Calu3 (cell line): ENCODE data around the gene TDRD3. TPM values are rescaled to one million over a fixed set of nuclear protein-coding genes. Genes with fewer than 3 reads are reported as not detected.

ENCODE experiments used
- BruUV-seq: library from RNA; stranded (reverse); fragments of 400-500 nt; replicated peaks from 2 replicates; lab custom pipeline; 2021; lab: Mats Ljungman, UMichigan
- CTCF ChIA-PET: fragments of 300-600 bp; sonication (Branson Sonifier 250); formaldehyde crosslinking; loops from one replicate; lab custom pipeline; 2022; ENCODE audit warnings: antibody characterized with exemption; lab: Charles Lee
- DNase-seq: peaks from one replicate; pipeline ENCODE4 v3.0.0; 2022
- H3K27ac Mint-ChIP-seq: one replicate; pipeline ENCODE4 v1.8.0; 2022; ENCODE audit warnings: mixed read lengths; ENCODE audit not compliant: unreplicated experiment
- H3K27me3 Mint-ChIP-seq: one replicate; pipeline ENCODE4 v1.8.0; 2022; ENCODE audit warnings: mixed read lengths; ENCODE audit not compliant: unreplicated experiment
- H3K36me3 Mint-ChIP-seq: one replicate; pipeline ENCODE4 v1.8.0; 2022; ENCODE audit warnings: mild to moderate bottlenecking, moderate library complexity, mixed read lengths; ENCODE audit not compliant: insufficient read depth, unreplicated experiment
- H3K4me1 Mint-ChIP-seq: one replicate; pipeline ENCODE4 v1.8.0; 2022; ENCODE audit warnings: mild to moderate bottlenecking, low read depth, mixed read lengths; ENCODE audit not compliant: unreplicated experiment
- H3K4me3 Mint-ChIP-seq: one replicate; pipeline ENCODE4 v1.8.0; 2022; ENCODE audit warnings: mild to moderate bottlenecking, low read depth, moderate library complexity, mixed read lengths; ENCODE audit not compliant: unreplicated experiment
- H3K9me3 Mint-ChIP-seq: one replicate; pipeline ENCODE4 v1.8.0; 2022; ENCODE audit warnings: low read depth, mixed read lengths; ENCODE audit not compliant: unreplicated experiment
- CTCF ChIP-seq: fragments of 200-600 bp; IDR thresholded peaks from one replicate; pipeline ENCODE4 v1.8.0; 2022; ENCODE audit warnings: antibody characterized with exemption; ENCODE audit not compliant: unreplicated experiment
- intact Hi-C: fragments of 100-400 bp; cut with micrococcal nuclease; formaldehyde crosslinking; loops from one replicate; pipeline ENCODE4 v1.10.0; 2022; ENCODE audit not compliant: unreplicated experiment
- total RNA-seq: library from RNA; stranded (reverse); gene quantifications from 2 replicates; pipeline ENCODE4 v1.2.3, GENCODE V29; 2022

Gene TDRD3
- total RNA-seq, 1 experiment from 2014 or later, result 5.6 TPM

GRCh38 chr13:60514891-60515290 is 117.9 kb downstream of the TDRD3 start:
- H3K4me3 Mint-ChIP-seq, result no peak overlapping the region
- intact Hi-C loops, result no loop called here
- no peaks in the 10 kb centered on the region for H3K9me3 Mint-ChIP-seq
- no peak overlapping the region for H3K27ac Mint-ChIP-seq
- H3K27me3 Mint-ChIP-seq, result no peaks in the 10 kb centered on the region
- BruUV-seq, result no TSS peak
- CTCF ChIA-PET, result no interaction called here
- H3K36me3 Mint-ChIP-seq, result no peaks in the 10 kb centered on the region
- no peak for DNase-seq
- no peaks in the 10 kb centered on the region for H3K4me1 Mint-ChIP-seq
- TF ChIP-seq CTCF, result no peak

- no TSS peak for BruUV-seq
Measured at GRCh38 chr13:60519496-60519895, 122.5 kb downstream of the TDRD3 start.

GRCh38 chr13:60520902-60521569 is 124.0 kb downstream of the TDRD3 start:
- Mint-ChIP-seq H3K27me3 (no peaks in the 10 kb centered on the region), H3K4me3 (no peak overlapping the region), H3K4me1 (no peaks in the 10 kb centered on the region), H3K9me3 (no peaks in the 10 kb centered on the region), H3K36me3 (no peaks in the 10 kb centered on the region), H3K27ac (no peak overlapping the region)
- CTCF ChIA-PET, result no interaction called here
- no peak for TF ChIP-seq CTCF
- DNase-seq, result no peak
- intact Hi-C loops, result no loop called here
- no TSS peak for BruUV-seq

More at GRCh38 chr13:60519496-60519895, 122.5 kb downstream of the TDRD3 start:
- no peak for DNase-seq
- intact Hi-C loops, result no loop called here
- Mint-ChIP-seq H3K4me1 (no peaks in the 10 kb centered on the region), H3K9me3 (no peaks in the 10 kb centered on the region), H3K36me3 (no peaks in the 10 kb centered on the region), H3K27ac (no peak overlapping the region), H3K27me3 (no peaks in the 10 kb centered on the region), H3K4me3 (no peak overlapping the region)
- CTCF ChIA-PET, result no interaction called here
- TF ChIP-seq CTCF, result no peak

- intact Hi-C loops, result no loop called here
- H3K27me3 Mint-ChIP-seq, result no peaks in the 10 kb centered on the region
- H3K4me3 Mint-ChIP-seq, result no peak overlapping the region
- no peaks in the 10 kb centered on the region for H3K36me3 Mint-ChIP-seq
- no peak for DNase-seq
- no peak overlapping the region for H3K27ac Mint-ChIP-seq
- H3K4me1 Mint-ChIP-seq, result no peaks in the 10 kb centered on the region
- no peak for TF ChIP-seq CTCF
- H3K9me3 Mint-ChIP-seq, result no peaks in the 10 kb centered on the region
- BruUV-seq, result no TSS peak
- CTCF ChIA-PET, result no interaction called here
Measured at GRCh38 chr13:60538566-60538965, 141.5 kb downstream of the TDRD3 start.
